Transverse colon (tissue), 4 donors: ENCODE results near the gene GGN. TPM values are rescaled to one million over a fixed set of nuclear protein-coding genes. Genes with fewer than 3 reads are reported as not detected.
A peak's percentile ranks its signal among the peaks of the same experiment; 100 is the strongest.

Source experiments
- DNase-seq: peaks from one replicate; pipeline ENCODE4 v3.0.0-alpha.2; 2019
- H3K27ac ChIP-seq, 4 donors: fragments of 200-600 bp; sonication (generic); 2 replicates each; pipeline ENCODE4 v1.5.1; 2016 to 2018; ENCODE audit warnings: inconsistent platforms in 4 of 4
- H3K27me3 ChIP-seq: fragments of 200-600 bp; sonication (generic); 2 replicates; pipeline ENCODE4 v1.5.1; 2017; ENCODE audit warnings: inconsistent platforms
- H3K36me3 ChIP-seq, 4 donors: fragments of 200-600 bp; sonication (generic); 2 replicates each; pipeline ENCODE4 v1.5.1; 2017 to 2019; ENCODE audit warnings: inconsistent platforms in 4 of 4
- H3K4me1 ChIP-seq, 4 donors: fragments of 200-600 bp; sonication (generic); 2 replicates each; pipeline ENCODE4 v1.5.1; 2017 to 2020; ENCODE audit warnings: inconsistent platforms in 4 of 4
- H3K4me3 ChIP-seq, 4 donors: fragments of 200-600 bp; sonication (generic); 1 replicate in 1 of 4; 2 replicates in 3 of 4; pipeline versions ENCODE4 v1.5.1 to v1.6.1; 2017 to 2019; ENCODE audit warnings: inconsistent platforms in 4 of 4
- H3K9me3 ChIP-seq, 2 donors: fragments of 200-600 bp; sonication (generic); 2 replicates each; pipeline ENCODE4 v1.5.1; 2017 to 2019; ENCODE audit warnings: inconsistent platforms in 2 of 2
- CTCF ChIP-seq, 5 experiments: fragments of 200-600 bp in 3 of 5; fragments of 450-650 bp in 2 of 5; sonication (generic) in 3 of 5; IDR thresholded peaks; 1 replicate in 2 of 5; 2 replicates in 3 of 5; pipeline ENCODE4 v1.5.1; 2016 to 2017; ENCODE audit warnings: antibody characterized with exemption in 5 of 5, inconsistent platforms in 3 of 5, mild to moderate bottlenecking in 2 of 5, moderate library complexity in 1 of 5
- EP300 ChIP-seq: sonication (generic); formaldehyde crosslinking; IDR thresholded peaks from one replicate; pipeline ENCODE4 v1.6.1; 2017; ENCODE audit warnings: antibody characterized with exemption, low read depth
- POLR2A ChIP-seq: fragments of 450-650 bp; IDR thresholded peaks from one replicate; pipeline ENCODE4 v1.6.1; 2016; ENCODE audit warnings: antibody characterized with exemption, mild to moderate bottlenecking, moderate library complexity
- POLR2AphosphoS5 ChIP-seq, 3 donors: sonication (generic); formaldehyde crosslinking; IDR thresholded peaks; one replicate each; pipeline ENCODE4 v1.6.1; 2016; ENCODE audit warnings: antibody characterized with exemption in 3 of 3
- WGBS, 2 donors: methylation state at CpG; one replicate each; pipeline ENCODE4 v1.1.5; 2018; ENCODE audit warnings: low coverage in 1 of 2; 5-methylcytosine and 5-hydroxymethylcytosine counted together
- in situ Hi-C, 4 donors: fragments of 200-750 bp; cut with MboI; loops; one replicate each; pipeline versions ENCODE4 v1.15.0 to v1.15.1; 2017; ENCODE audit warnings: low sequenced_read_pairs in 3 of 4, low pct_ligation_motif_present in 1 of 4, low pct_unique_long_range_greater_than_20kb in 1 of 4
- intact Hi-C: fragments of 100-400 bp; cut with DNase I; formaldehyde crosslinking; loops from one replicate; pipeline ENCODE4 v1.15.1; 2023; ENCODE audit warnings: low total_unique reads
- total RNA-seq, 4 donors: library from RNA; depleted of rRNA; stranded (reverse); fragments of >200 nt; gene quantifications; one replicate each; pipeline ENCODE4 v1.1.0, GENCODE V29; 2016

Gene GGN
- total RNA-seq, 4 donors from 2014 or later: not detected

GRCh38 chr19:38421856-38422255 is 34.0 kb upstream of the GGN start:
- intact Hi-C loops (no loop called here), in situ Hi-C loops (loop anchor here in 3 of 4 donors (25.0 kb wide), 3 partner anchors 190 to 540 kb away; partner anchors contain the start of genes MRPS12 (in 2 of the 3), SARS2 (in 2 of the 3), EIF3K (in 1 of the 3) and MAP4K1 (in 1 of the 3))
- Histone ChIP-seq H3K4me3 (no peak overlapping the region), H3K4me1 (peaks cover 4 to 10% (median 8%) of the 10 kb centered on the region in 4 donors), H3K27me3 (peaks cover 33% of the 10 kb centered on the region), H3K9me3 (no peaks in the 10 kb centered on the region), H3K36me3 (no peaks in the 10 kb centered on the region), H3K27ac (no peak overlapping the region)
- WGBS, 2 donors: 68 to 81% methylated on average over 6 to 14 of the region's 14 CpGs
- TF ChIP-seq POLR2AphosphoS5 (IDR thresholded peaks at IDR 0.05) (no peak), POLR2A (no peak), EP300 (no peak), CTCF (IDR thresholded peaks at IDR 0.05) (no peak)
- DNase-seq: no peak

GRCh38 chr19:38420935-38421334 is 33.1 kb upstream of the GGN start:
- peaks cover 4 to 10% (median 8%) of the 10 kb centered on the region in 4 donors for H3K4me1 ChIP-seq
- in situ Hi-C loops: loop anchor here in 3 of 4 donors (25.0 kb wide), 3 partner anchors 191 to 541 kb away; partner anchors contain the start of genes MRPS12 (in 2 of the 3), SARS2 (in 2 of the 3), EIF3K (in 1 of the 3) and MAP4K1 (in 1 of the 3)
- H3K27me3 ChIP-seq: peaks cover 33% of the 10 kb centered on the region
- intact Hi-C loops: no loop called here
- H3K9me3 ChIP-seq: no peaks in the 10 kb centered on the region
- no peak overlapping the region for H3K27ac ChIP-seq
- no peaks in the 10 kb centered on the region for H3K36me3 ChIP-seq
- H3K4me3 ChIP-seq: no peak overlapping the region
- WGBS, 2 donors: 90% methylated on average over 9 of the region's 9 CpGs; no CpG with 5 or more reads in 1 of the 2 donors
- TF ChIP-seq CTCF (IDR thresholded peaks at IDR 0.05): no peak
- no peak for DNase-seq

GRCh38 chr19:38417544-38418506 is 30.0 kb upstream of the GGN start:
- intact Hi-C loops (no loop called here), in situ Hi-C loops (loop anchor here (10.0 to 25.0 kb wide), 4 partner anchors 107 to 544 kb away; partner anchors contain the start of genes MRPS12 (in 2 of the 4), SARS2 (in 2 of the 4), EIF3K (in 1 of the 4) and MAP4K1 (in 1 of the 4))
- peak; percentile 75 for DNase-seq
- Histone ChIP-seq H3K4me3 (peak overlapping the region in 3 of 4 donors; percentile 10 to 40 (median 20)), H3K9me3 (no peaks in the 10 kb centered on the region), H3K27ac (no peak overlapping the region), H3K4me1 (peaks cover 4 to 10% (median 8%) of the 10 kb centered on the region in 4 donors), H3K36me3 (no peaks in the 10 kb centered on the region), H3K27me3 (peaks cover 21% of the 10 kb centered on the region)
- TF ChIP-seq CTCF (IDR thresholded peaks at IDR 0.05) (peak in 1 of 5 experiments; percentile 7), POLR2A (no peak)
- 8 to 30% methylated on average over 2 to 47 of the region's 49 CpGs for WGBS, 2 donors

- H3K4me3 ChIP-seq: no peak overlapping the region
- intact Hi-C loops: no loop called here
- no peaks in the 10 kb centered on the region for H3K36me3 ChIP-seq
- in situ Hi-C loops: loop anchor here (10.0 to 25.0 kb wide), 4 partner anchors 108 to 545 kb away; partner anchors contain the start of genes MRPS12 (in 2 of the 4), SARS2 (in 2 of the 4), EIF3K (in 1 of the 4) and MAP4K1 (in 1 of the 4)
- no peak for TF ChIP-seq CTCF (IDR thresholded peaks at IDR 0.05)
- no peak for TF ChIP-seq EP300
- no peak for TF ChIP-seq POLR2AphosphoS5 (IDR thresholded peaks at IDR 0.05)
- no peak for TF ChIP-seq POLR2A
- DNase-seq: no peak
- H3K9me3 ChIP-seq: no peaks in the 10 kb centered on the region
- peaks cover 4 to 10% (median 8%) of the 10 kb centered on the region in 4 donors for H3K4me1 ChIP-seq
- H3K27me3 ChIP-seq: peaks cover 20% of the 10 kb centered on the region
- WGBS, 2 donors: 81 to 88% methylated on average over 3 to 8 of the region's 8 CpGs
- H3K27ac ChIP-seq: no peak overlapping the region
These were observed 29.3 kb upstream of the GGN start for GRCh38 chr19:38417146-38417543.
